Measurements from ENCODE around the gene SLC9A9.

GRCh38 chr3:143771258-143771657, 77.0 kb downstream of the SLC9A9 start:
- TF ChIP-seq CTCF (IDR thresholded peaks at IDR 0.05; ENCODE audit: low read depth, low read length): no peak
- TF ChIP-seq EZH2phosphoT487 (IDR thresholded peaks at IDR 0.05; ENCODE audit: low read depth): no peak
